Activated naive CD8-positive, alpha-beta T cell (primary cell): Measurements from ENCODE around the gene C16orf86.
A peak's percentile ranks its signal among the peaks of the same experiment; 100 is the strongest.

ENCODE experiments used
- H3K27ac Mint-ChIP-seq: one replicate; pipeline ENCODE4 v1.8.0; 2021; ENCODE audit warnings: mixed read lengths
- H3K27me3 Mint-ChIP-seq: one replicate; pipeline ENCODE4 v1.8.0; 2021; ENCODE audit warnings: mixed read lengths
- H3K36me3 Mint-ChIP-seq: one replicate; pipeline ENCODE4 v1.8.0; 2021; ENCODE audit warnings: mixed read lengths
- H3K4me1 Mint-ChIP-seq: one replicate; pipeline ENCODE4 v1.8.0; 2021; ENCODE audit warnings: low read depth, mixed read lengths
- H3K4me3 Mint-ChIP-seq: one replicate; pipeline ENCODE4 v1.8.0; 2021; ENCODE audit warnings: mild to moderate bottlenecking, mixed read lengths
- H3K9me3 Mint-ChIP-seq: one replicate; pipeline ENCODE4 v1.8.0; 2021; ENCODE audit warnings: low read depth, mixed read lengths

Gene C16orf86

DNA sequence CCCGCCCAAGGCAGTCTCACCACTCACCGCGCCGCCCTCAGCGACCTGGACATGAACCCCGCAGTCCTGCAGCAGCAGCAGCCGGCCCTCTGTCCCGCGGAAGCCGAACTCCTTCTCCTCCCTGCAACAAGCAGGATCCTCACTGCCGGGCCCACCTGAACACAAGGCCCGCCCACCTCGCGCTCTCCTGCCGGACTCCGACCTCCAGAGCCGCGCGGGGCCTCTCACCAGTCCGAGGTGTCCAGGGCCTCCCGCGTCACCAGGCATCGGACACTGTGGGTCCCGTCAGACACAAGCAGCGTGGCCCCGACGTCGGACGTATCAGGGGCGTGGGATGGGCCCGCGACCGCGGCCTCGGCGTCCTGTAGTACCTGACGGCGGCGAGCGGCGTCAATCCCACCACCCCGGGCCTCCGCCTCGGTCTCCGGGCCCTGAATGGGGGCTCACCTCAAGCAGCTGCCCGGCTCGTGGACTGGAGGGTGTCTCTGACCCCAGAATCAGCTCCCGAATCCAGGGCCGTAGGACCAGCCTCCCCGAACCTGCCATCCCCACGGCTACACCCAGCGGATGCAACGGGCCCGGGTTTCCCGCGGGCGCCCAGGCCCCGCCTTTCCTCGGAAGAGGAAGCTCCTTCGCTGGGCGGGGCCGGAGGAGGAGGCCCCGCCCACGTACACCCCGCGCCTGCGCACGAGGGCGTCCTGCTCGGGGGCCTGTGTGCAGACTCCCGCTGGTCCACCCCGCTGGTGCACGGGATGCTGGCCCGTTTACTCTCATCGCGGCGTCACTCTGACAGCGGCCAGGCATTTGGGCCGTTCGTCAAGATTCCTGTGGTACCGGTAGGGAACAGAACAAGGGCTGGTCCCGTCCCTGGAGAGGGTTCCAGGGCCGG is 6.7 kb upstream of the C16orf86 start, which contains the start of gene ACD:
Gene ACD (minus strand): TSS at position 586 of the 889 bp plus-strand sequence. CDS start 40 bp downstream, at position 546.
- H3K4me1 Mint-ChIP-seq, result peaks cover 20% of the 10 kb centered on the region
- H3K27me3 Mint-ChIP-seq, result no peaks in the 10 kb centered on the region
- H3K4me3 Mint-ChIP-seq, result peak within 1 kb of the TSS; percentile 94

DNA sequence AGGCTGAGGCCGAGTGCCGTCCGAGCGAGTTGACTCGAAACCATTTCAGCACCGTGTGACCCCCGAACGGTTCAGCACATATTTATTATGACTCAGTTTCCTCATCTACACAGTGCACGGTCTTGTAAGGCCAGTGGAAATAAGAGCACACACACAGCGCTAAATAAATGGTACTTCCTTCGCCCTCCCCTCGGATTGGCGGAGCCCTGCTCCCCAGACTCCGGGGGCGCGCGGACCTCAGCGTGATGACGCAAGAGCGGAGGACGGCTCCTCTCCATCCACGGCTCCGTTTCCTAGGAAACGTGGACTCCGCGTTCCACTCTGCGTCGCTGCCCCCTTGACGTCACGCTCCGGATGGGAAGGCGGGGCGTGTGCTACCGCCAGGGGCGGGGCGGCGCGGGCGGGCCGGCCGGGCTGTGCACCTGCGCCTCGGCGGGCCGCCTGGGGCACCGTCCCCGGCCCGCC is 6.0 kb upstream of the C16orf86 start, which contains the start of gene PARD6A:
Gene PARD6A (plus strand): TSS at position 397 of the 465 bp plus-strand sequence. CDS start 79 bp downstream, outside the sequence.
- Mint-ChIP-seq H3K27me3 (no peaks in the 10 kb centered on the region), H3K9me3 (no peaks in the 10 kb centered on the region), H3K4me3 (peak within 1 kb of the TSS; percentile 94), H3K36me3 (peaks cover 5% of the 10 kb centered on the region), H3K4me1 (peaks cover 20% of the 10 kb centered on the region), H3K27ac (peak within 1 kb of the TSS; percentile 93)

More for the DNA sequence above, 6.7 kb upstream of the C16orf86 start, which contains the start of gene ACD:
- H3K36me3 Mint-ChIP-seq, result peaks cover 5% of the 10 kb centered on the region
- H3K27ac Mint-ChIP-seq, result peak within 1 kb of the TSS; percentile 93
- H3K9me3 Mint-ChIP-seq, result no peaks in the 10 kb centered on the region

DNA sequence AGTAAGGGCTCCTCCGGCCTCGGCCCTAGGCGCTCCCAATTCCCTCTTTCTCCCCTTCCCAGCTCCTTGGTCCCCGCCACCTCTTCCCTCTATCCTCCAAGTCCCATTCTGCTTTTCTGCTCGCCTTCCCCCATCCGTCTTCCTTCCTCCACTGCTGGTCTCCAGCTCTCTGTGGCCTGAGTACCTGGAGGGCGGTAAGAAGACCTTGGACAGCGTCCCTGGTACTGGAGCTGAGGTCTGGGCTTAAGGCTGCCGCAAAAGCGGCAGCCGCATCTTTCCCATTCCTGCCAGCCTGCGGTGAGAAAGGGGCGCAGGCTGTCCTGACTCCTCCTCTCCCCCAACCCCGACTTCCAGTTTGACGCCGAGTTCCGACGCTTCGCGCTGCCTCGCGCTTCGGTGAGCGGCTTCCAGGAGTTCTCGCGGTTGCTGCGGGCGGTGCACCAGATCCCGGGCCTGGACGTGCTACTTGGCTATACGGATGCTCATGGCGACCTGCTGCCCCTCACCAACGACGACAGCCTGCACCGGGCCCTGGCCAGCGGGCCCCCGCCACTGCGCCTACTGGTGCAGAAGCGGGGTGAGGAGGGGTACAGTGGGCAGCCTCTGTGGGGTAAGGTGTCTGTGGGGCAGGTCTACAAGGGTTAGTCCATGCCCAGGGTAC is 5.4 kb upstream of the C16orf86 start:
- Mint-ChIP-seq H3K4me1 (peaks cover 20% of the 10 kb centered on the region), H3K27me3 (no peaks in the 10 kb centered on the region), H3K4me3 (peak overlapping the region; percentile 87), H3K9me3 (no peaks in the 10 kb centered on the region), H3K27ac (no peak overlapping the region), H3K36me3 (peaks cover 5% of the 10 kb centered on the region)

DNA sequence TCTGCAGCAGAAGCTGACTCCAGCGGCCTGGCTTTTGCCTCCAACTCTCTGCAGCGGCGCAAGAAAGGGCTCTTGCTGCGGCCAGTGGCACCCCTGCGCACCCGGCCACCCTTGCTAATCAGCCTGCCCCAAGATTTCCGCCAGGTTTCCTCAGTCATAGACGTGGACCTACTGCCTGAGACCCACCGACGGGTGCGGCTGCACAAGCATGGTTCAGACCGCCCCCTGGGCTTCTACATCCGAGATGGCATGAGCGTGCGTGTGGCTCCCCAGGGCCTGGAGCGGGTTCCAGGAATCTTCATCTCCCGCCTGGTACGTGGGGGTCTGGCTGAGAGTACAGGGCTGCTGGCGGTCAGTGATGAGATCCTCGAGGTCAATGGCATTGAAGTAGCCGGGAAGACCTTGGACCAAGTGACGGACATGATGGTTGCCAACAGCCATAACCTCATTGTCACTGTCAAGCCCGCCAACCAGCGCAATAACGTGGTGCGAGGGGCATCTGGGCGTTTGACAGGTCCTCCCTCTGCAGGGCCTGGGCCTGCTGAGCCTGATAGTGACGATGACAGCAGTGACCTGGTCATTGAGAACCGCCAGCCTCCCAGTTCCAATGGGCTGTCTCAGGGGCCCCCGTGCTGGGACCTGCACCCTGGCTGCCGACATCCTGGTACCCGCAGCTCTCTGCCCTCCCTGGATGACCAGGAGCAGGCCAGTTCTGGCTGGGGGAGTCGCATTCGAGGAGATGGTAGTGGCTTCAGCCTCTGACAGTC is 4.5 kb upstream of the C16orf86 start:
- Mint-ChIP-seq H3K4me1 (peaks cover 21% of the 10 kb centered on the region), H3K9me3 (no peaks in the 10 kb centered on the region), H3K27me3 (no peaks in the 10 kb centered on the region), H3K36me3 (peaks cover 5% of the 10 kb centered on the region), H3K4me3 (peak overlapping the region; percentile 87), H3K27ac (no peak overlapping the region)

DNA sequence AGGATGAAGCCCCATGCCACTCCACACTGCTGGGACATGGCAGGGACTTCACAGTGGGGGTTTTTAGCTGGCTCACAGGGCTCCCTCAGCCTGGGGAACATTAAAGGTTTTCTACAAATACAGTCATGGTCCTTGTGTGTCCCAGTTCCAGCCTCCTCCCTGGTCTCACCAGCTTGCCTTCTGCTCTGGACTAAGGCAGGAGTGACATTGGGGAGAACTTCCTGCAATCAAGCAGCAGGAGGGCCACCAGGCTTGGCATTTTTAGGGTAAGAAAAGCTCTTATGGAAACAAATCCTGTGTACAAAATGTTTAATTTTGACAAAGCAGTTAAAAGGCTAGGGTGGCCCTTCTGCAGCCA is 4.0 kb upstream of the C16orf86 start:
- Mint-ChIP-seq H3K27ac (no peak overlapping the region), H3K36me3 (peaks cover 5% of the 10 kb centered on the region), H3K27me3 (no peaks in the 10 kb centered on the region), H3K9me3 (no peaks in the 10 kb centered on the region), H3K4me1 (peaks cover 24% of the 10 kb centered on the region), H3K4me3 (no peak overlapping the region)

DNA sequence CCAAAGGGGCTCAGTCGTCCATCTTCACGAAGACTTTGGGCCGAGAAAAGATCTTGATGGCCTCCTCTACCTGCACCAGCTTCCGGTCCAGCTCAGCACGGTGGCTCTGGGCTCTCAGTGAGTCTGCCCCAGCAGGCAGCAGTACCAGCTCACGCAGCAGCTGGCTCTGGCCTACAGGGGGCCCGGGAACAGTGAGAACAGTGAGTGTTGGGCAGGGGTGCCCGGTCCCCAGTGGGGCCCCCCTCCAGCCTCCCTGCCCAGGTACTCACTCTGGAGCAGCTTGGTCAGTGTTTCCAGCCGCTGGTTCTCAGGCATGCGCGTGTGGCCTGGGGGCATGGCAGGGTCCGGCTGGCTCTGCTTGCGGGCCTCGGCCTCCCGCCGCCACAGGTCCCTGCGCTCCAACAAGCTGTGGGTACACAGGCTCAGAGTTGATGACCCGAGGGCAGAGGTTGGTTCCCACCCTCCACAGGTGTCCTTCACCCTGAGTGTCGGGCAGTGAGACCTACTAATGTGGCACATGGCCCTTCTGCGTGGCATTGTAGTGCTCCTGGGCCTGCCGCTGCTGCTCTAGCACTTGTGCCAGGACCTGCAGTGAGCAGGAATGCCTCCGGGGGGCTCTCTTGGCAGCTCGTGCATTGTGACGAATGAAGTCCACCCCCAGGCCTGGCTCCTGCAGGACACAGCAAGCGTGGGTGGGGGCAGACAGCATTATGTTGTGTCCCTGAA is 3.3 kb upstream of the C16orf86 start:
- H3K27ac Mint-ChIP-seq, result no peak overlapping the region
- peaks cover 28% of the 10 kb centered on the region for H3K4me1 Mint-ChIP-seq

DNA sequence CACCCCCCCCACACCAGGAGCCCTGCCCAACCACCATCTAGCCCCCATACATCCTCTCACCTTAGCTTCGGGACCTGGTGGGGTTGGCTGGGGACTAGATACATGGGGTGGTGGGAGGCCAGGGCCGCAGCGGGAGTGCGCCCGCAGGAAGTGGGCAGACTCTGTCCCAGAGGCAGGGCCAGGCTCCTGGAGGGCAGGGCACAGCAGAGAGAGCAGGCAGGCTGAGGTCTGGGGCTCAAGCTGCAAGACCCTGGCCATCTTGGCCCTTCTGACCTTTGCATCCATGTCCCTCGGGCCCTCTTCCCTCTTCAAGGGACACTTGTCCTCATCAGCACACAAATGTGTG is 2.8 kb upstream of the C16orf86 start:
- H3K4me1 Mint-ChIP-seq, result peaks cover 24% of the 10 kb centered on the region
- H3K36me3 Mint-ChIP-seq, result peaks cover 5% of the 10 kb centered on the region
- no peak overlapping the region for H3K4me3 Mint-ChIP-seq
- H3K27me3 Mint-ChIP-seq, result no peaks in the 10 kb centered on the region
- H3K27ac Mint-ChIP-seq, result no peak overlapping the region
- no peaks in the 10 kb centered on the region for H3K9me3 Mint-ChIP-seq

More for the DNA sequence above, 3.3 kb upstream of the C16orf86 start:
- Mint-ChIP-seq H3K36me3 (peaks cover 5% of the 10 kb centered on the region), H3K4me3 (no peak overlapping the region), H3K27me3 (no peaks in the 10 kb centered on the region), H3K9me3 (no peaks in the 10 kb centered on the region)

DNA sequence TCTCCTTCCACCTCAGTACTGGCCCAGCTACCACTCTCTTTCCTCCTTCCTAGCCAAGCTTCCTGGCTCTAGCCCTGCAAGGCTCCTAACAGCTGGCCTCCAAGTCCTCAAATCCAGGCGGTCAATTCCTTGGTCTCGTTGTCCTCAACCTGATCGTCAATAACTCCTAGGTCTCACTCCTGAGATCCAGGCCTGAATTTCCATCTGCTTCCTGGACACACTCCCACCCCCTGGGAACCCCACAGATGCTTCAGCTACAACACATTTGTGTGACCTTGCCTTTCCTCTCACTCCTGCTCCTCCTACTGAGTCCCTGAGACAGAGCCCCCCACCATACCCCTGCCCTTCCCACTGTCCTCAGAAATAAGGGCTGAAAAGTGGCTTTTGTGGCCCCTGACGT is 2.4 kb upstream of the C16orf86 start:
- no peak overlapping the region for H3K27ac Mint-ChIP-seq
- peaks cover 20% of the 10 kb centered on the region for H3K4me1 Mint-ChIP-seq
- H3K9me3 Mint-ChIP-seq, result no peaks in the 10 kb centered on the region
- peaks cover 5% of the 10 kb centered on the region for H3K36me3 Mint-ChIP-seq
- no peak overlapping the region for H3K4me3 Mint-ChIP-seq
- no peaks in the 10 kb centered on the region for H3K27me3 Mint-ChIP-seq

DNA sequence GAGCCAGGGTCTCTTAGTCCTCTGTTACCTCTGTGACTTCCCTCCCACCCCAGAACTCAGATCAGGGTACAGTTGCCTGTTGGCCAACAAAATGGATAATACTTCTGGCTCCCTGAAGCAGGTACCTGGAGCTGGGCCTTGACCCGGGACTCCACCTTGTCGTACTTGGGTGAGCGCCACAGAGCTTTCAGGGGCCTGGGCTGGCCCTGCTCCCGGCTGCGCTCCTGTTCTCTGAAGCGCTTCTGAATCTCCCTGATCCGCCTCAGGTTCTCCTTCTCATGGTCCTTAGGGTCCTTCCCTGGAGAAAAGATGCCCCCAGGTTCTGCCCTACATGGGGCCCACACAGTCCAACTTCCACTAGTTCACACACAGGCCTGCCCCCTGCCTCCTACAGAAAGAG is 1.7 kb upstream of the C16orf86 start:
- Mint-ChIP-seq H3K4me3 (peak overlapping the region; percentile 30), H3K4me1 (peaks cover 20% of the 10 kb centered on the region)

DNA sequence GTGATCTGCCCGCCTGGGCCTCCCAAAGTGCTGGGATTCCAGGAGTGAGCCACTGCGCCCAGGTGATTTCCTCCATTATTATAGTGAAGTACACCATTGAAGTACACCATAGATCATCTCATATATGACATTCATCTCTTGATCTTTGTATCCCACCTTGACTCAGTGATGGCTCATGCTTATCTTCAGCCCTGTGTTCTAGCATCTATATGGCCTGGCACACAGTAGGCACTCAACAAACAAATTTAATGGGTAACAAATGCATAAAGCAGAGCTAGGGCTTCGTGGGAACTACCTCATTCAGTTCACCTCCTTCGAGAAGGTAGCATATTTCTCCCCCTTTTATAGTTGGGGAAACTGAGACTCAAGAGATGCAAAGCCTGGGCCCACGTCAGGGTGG is 1.0 kb upstream of the C16orf86 start:
- Mint-ChIP-seq H3K27me3 (no peaks in the 10 kb centered on the region), H3K27ac (no peak overlapping the region), H3K9me3 (no peaks in the 10 kb centered on the region), H3K4me1 (peaks cover 20% of the 10 kb centered on the region), H3K4me3 (peak overlapping the region; percentile 74), H3K36me3 (peaks cover 5% of the 10 kb centered on the region)

More for the DNA sequence above, 1.7 kb upstream of the C16orf86 start:
- Mint-ChIP-seq H3K36me3 (peaks cover 5% of the 10 kb centered on the region), H3K27me3 (no peaks in the 10 kb centered on the region), H3K27ac (no peak overlapping the region), H3K9me3 (no peaks in the 10 kb centered on the region)

DNA sequence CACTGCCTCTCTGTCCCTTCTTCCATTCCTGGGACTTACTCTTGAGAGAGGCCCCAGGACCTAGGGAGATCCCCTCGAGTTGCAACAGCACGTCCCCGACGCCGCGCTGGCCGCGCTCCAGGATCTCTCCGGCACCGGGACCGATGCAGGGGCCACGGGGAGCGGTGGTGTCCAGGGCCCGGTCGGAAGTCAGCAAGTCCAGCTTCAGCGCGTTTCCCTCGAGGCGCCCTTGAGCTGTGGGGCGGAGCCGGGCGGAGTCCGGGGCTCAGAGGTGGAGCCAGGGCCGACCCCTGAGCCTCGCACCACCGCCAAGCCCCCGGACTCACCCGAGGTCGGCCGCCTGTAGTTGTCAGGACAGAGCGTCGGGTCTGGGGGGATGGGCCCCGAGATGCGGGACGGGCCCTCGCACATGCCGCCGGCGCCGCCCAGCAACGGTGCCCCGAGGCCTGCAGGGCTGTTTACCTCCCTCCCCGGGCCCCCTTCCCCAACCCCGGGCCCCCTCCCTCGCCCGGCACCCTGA is 522 bp upstream of the C16orf86 start:
- Mint-ChIP-seq H3K4me1 (peaks cover 19% of the 10 kb centered on the region), H3K9me3 (no peaks in the 10 kb centered on the region), H3K4me3 (peak overlapping the region; percentile 74), H3K36me3 (peaks cover 5% of the 10 kb centered on the region), H3K27me3 (no peaks in the 10 kb centered on the region), H3K27ac (no peak overlapping the region)

DNA sequence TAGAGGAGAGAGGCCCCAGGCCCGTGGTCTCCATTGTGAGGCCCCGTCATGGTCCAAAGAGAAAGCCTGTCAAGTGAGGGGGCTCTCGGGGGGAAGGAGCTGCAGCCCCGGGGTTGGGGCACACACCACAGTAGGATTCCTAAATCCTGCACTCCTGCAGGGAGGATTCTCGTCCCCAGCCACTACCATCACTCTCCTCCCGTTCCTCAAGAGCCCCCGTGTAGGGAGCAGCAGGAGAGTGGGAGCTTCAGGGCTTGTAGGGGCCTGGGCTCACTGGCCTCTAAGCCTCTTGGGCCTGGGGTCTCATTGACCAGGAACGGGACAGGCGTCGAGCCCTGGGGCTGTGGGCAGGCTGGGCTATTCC is 821 bp downstream of the C16orf86 start:
- Mint-ChIP-seq H3K36me3 (peaks cover 5% of the 10 kb centered on the region), H3K9me3 (no peaks in the 10 kb centered on the region), H3K27me3 (no peaks in the 10 kb centered on the region), H3K4me3 (peak overlapping the region; percentile 81), H3K27ac (peak overlapping the region; percentile 68), H3K4me1 (peaks cover 16% of the 10 kb centered on the region)

DNA sequence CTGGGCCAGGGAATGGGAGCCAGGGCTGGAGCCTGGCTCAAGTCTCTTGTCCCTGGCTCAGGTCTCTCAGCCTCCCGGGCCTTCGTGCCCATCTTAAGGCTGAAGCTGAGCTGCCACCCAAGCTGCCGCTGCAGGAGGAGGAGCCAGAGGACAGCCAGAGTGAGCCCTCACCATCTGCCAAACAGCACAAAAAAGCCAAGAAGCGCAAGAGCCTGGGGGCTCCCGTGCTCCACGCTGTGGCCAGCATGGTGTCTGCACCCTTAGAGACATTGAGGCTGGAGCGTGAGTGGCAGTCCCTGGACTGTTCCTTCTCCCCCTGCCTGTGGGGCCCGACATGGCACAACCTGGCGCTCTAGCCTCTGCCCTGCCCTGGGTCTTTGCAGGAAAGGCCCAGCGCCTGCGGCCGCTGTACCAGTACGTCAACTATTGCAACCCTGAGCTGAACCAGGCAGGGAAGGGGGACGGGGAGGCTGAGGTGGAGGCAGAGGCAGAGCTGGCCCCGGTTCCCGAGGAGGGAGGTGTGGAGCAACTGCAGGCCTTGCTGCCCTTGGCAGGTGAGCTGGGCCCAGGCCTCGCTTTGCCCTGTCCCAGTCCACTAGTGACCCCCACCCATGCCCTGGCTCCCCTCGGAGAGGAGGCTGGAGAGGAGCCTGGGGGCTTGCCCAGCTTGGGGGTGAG is 1.3 kb downstream of the C16orf86 start:
- no peaks in the 10 kb centered on the region for H3K9me3 Mint-ChIP-seq
- H3K27me3 Mint-ChIP-seq, result no peaks in the 10 kb centered on the region
- H3K36me3 Mint-ChIP-seq, result peaks cover 5% of the 10 kb centered on the region
- H3K4me1 Mint-ChIP-seq, result peaks cover 15% of the 10 kb centered on the region
- no peak overlapping the region for H3K27ac Mint-ChIP-seq
- peak overlapping the region; percentile 81 for H3K4me3 Mint-ChIP-seq
